Heart left ventricle (tissue), 13 donors: Measurements from ENCODE around the gene GPR137.

Experiments
- CTCF ChIP-seq, 12 donors: fragments of 200-600 bp; sonication (generic) in 4 of 12; IDR thresholded peaks; one replicate each; pipeline versions ENCODE4 v1.5.0 to v1.8.0; 2018 to 2022; ENCODE audit warnings: antibody characterized with exemption in 12 of 12, mild to moderate bottlenecking in 5 of 12
- POLR2A ChIP-seq, 2 donors: fragments of 450-650 bp; IDR thresholded peaks; one replicate each; pipeline ENCODE4 v1.6.1; 2017; ENCODE audit warnings: antibody characterized with exemption in 2 of 2, mild to moderate bottlenecking in 2 of 2, moderate library complexity in 2 of 2
- donor health status: ischemic (EF 13 %, LVEDD 7.1; RV severe dilation, severe dysfunction).
- donor health status: DM: no; HTN: yes; CAD: no.
- donor health status: DM: no; HTN: no; CAD: no.
- donor health status: ischemic (EF 25% LVEDD 6.9; RV normal size, moderate dysfunction).
- donor health status: ischemic (EF 25% LVEDD 5.7; RV mildly dilated, moderate dysfunction).
- donor health status: ischemic (EF 35%, LVEDD 5.7; RV mildly dilated, moderate dysfunction).
- donor health status: nonischemic (EF 11% LVEDD 7.7; RV severe dilation, severe dysfunction).
- donor health status: DM: yes; HTN: yes; CAD: no.
- donor health status: PGD.
- donor health status: ischemic (EF 29% LVEDD 5.4; RV normal size, mild dysfunction).
- donor health status: nonischemic (EF 23%, LVEDD 6.1; RV moderate dilation, normal function).

- TF ChIP-seq POLR2A (IDR thresholded peaks at IDR 0.05) (no peak), CTCF (IDR thresholded peaks at IDR 0.05) (no peak)
Measured at GRCh38 chr11:64249563-64250414, 35.9 kb upstream of the GPR137 start.
